ENCODE data around the gene XRCC3. TPM values are rescaled to one million over a fixed set of nuclear protein-coding genes. Genes with fewer than 3 reads are reported as not detected.

Gene XRCC3
- total RNA-seq, 4 donors from 2014 or later: 4.0 to 10.7 (median 6.2) TPM

- Histone ChIP-seq H3K4me1 (peaks cover 0 to 60% (median 7%) of the 10 kb centered on the region in 4 donors), H3K4me3 (no peak overlapping the region), H3K27ac (peak overlapping the region in 1 of 4 donors; percentile 72), H3K36me3 (peaks cover 0 to 100% (median 2%) of the 10 kb centered on the region in 3 donors), H3K9me3 (no peaks in the 10 kb centered on the region), H3K27me3 (no peaks in the 10 kb centered on the region)
- 84 to 85% methylated on average over 25 to 27 of the region's 29 CpGs for WGBS, 2 donors
- no peak for DNase-seq (ENCODE audit: low spot score in 2 of 2)
- no peak for TF ChIP-seq EP300 (IDR thresholded peaks at IDR 0.05)
- no peak for TF ChIP-seq POLR2A (IDR thresholded peaks at IDR 0.05)
- TF ChIP-seq CTCF (IDR thresholded peaks at IDR 0.05): no peak
Measured at GRCh38 chr14:103702497-103703432, 12.5 kb downstream of the XRCC3 start.

- 77 to 92% methylated on average over 2 to 5 of the region's 5 CpGs for WGBS, 2 donors
Measured at GRCh38 chr14:103702095-103702494, 13.2 kb downstream of the XRCC3 start.

DNA sequence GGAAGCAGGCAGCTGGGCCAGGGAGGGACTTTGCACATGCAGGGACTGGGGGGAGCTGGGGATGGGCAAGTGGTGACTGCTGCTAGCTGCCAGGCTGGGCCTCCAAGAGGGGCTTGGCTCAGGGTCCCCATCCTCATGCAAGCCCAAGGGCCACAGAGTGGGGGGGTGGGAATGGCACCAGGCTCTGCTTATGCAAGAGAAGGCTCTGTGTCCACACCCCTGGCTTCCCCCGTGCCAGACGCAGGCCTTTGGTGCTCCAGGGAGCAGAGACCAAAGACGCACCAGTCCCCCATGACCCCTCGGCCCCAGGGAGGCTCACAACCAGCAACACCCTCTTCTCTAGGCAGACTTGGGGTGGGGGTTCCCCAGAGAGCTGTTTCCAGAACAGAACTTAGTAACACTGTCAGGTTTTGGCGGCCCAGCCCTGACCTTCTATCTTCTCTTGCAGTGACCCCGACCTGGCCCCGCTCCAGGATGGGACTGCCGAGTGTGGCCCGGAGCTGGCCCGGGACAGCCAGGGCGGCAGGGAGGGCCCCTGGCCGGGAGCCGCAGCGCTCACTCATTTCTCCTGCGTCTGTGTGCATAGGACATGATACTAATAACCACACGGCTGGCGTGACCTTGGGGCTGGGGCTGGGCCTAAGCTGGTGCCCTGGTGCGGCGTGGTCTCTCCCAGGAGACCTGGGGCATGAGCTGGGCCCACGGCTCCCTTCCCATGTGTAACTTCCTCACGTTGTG lies 14.3 kb downstream of the XRCC3 start:
- H3K4me1 ChIP-seq: peaks cover 0 to 73% (median 23%) of the 10 kb centered on the region in 4 donors
- no peak overlapping the region for H3K4me3 ChIP-seq
- 77 to 81% methylated on average over 17 to 21 of the region's 21 CpGs for WGBS, 2 donors
- no peaks in the 10 kb centered on the region for H3K27me3 ChIP-seq
- DNase-seq (ENCODE audit: low spot score in 2 of 2): no peak
- peaks cover 0 to 88% (median 0%) of the 10 kb centered on the region in 3 donors for H3K36me3 ChIP-seq
- H3K9me3 ChIP-seq: no peaks in the 10 kb centered on the region
- no peak overlapping the region for H3K27ac ChIP-seq
- TF ChIP-seq CTCF (IDR thresholded peaks at IDR 0.05): no peak
- no peak for TF ChIP-seq POLR2A (IDR thresholded peaks at IDR 0.05)
- TF ChIP-seq EP300 (IDR thresholded peaks at IDR 0.05): no peak

More at GRCh38 chr14:103702095-103702494, 13.2 kb downstream of the XRCC3 start:
- no peak for DNase-seq (ENCODE audit: low spot score in 2 of 2)
- H3K27me3 ChIP-seq: no peaks in the 10 kb centered on the region
- H3K4me3 ChIP-seq: no peak overlapping the region
- H3K4me1 ChIP-seq: peaks cover 0 to 67% (median 14%) of the 10 kb centered on the region in 4 donors
- peaks cover 0 to 100% (median 0%) of the 10 kb centered on the region in 3 donors for H3K36me3 ChIP-seq
- no peaks in the 10 kb centered on the region for H3K9me3 ChIP-seq
- TF ChIP-seq POLR2A (IDR thresholded peaks at IDR 0.05) (no peak), CTCF (IDR thresholded peaks at IDR 0.05) (no peak), EP300 (IDR thresholded peaks at IDR 0.05) (no peak)
- H3K27ac ChIP-seq: no peak overlapping the region

- Histone ChIP-seq H3K27ac (no peak overlapping the region), H3K4me3 (no peak overlapping the region), H3K4me1 (peaks cover 0 to 81% (median 23%) of the 10 kb centered on the region in 4 donors), H3K9me3 (no peaks in the 10 kb centered on the region), H3K27me3 (no peaks in the 10 kb centered on the region), H3K36me3 (peaks cover 0 to 84% (median 3%) of the 10 kb centered on the region in 3 donors)
- no peak for DNase-seq (ENCODE audit: low spot score in 2 of 2)
- WGBS, 2 donors: 78 to 81% methylated on average over 19 to 20 of the region's 25 CpGs
- TF ChIP-seq EP300 (IDR thresholded peaks at IDR 0.05): no peak
- TF ChIP-seq CTCF (IDR thresholded peaks at IDR 0.05): no peak
- TF ChIP-seq POLR2A (IDR thresholded peaks at IDR 0.05): no peak
Measured at GRCh38 chr14:103699901-103700752, 15.1 kb downstream of the XRCC3 start.
